Amniotic stem cell (primary cell): ENCODE results near the gene GSE1.

Source experiments
- DNase-seq: peaks from one replicate; lab custom pipeline; 2025; lab: John Stamatoyannopoulos, UW

The GSE1 gene

DNA sequence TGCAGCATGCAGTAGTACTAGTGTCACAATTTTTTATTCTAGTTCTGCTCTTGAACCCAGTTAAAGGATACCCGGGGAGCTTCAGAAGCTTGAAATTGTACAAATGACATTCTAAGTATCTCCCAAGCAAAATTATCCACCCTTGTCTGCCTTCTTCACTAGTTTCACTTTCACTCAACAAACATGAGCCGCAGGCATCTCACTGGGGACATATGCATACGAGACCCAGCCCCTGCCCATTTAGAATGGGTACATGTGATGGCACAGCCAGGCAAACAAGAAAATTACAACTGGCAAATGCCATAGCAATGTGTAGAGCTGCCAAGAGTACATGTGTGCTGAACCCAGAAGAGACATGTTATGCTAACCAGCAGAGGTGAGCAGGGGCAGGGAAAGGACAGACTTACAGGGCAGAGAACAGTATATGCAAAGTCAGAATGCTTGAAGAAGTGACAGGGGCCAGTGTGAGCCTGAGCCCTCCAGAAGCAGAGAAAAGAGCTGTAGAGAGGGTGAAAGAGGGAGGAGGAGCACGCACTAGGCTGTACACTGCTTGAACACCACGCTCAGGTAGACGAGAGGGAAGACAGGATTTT is 67.3 kb downstream of the GSE1 start:
- no peak for DNase-seq

DNA sequence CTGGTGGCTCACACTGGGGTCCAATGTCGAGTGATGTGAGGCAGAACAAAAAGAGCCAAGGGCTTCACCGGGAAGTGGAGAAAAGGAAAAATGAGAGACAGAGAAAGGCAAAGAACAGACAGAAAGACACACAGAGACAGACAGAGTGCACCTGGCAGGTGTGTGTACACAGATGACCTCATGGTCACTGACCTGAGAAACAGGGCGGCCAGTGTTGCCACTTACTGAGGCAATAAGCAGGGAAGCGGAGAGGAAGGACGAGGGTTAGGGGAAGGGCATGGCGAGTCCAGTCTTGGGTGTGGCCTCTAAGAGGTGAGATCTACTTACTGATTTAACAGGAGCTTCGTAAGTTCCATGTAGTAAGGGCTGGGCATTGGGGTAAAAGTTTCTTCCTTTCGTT is 68.1 kb downstream of the GSE1 start:
- DNase-seq = no peak

DNA sequence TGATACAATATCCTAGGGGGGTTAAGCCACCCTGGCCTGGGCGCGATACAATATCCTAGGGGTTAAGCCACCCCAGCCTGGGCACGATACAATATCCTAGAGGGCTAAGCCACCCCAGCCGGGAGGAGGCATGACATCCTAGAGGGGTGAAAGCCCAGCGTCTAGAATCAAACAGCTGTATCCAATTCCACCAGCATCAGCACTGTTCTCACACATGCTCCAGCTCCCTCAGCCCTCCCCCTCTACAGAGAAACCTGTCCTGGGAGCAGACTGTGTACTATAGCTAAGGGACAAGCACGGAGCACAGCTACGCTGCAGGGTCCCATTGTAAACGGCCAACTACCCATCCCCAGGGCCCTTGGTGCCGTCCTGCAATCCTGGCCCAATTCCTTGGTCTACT is 69.4 kb downstream of the GSE1 start:
- no peak for DNase-seq

DNA sequence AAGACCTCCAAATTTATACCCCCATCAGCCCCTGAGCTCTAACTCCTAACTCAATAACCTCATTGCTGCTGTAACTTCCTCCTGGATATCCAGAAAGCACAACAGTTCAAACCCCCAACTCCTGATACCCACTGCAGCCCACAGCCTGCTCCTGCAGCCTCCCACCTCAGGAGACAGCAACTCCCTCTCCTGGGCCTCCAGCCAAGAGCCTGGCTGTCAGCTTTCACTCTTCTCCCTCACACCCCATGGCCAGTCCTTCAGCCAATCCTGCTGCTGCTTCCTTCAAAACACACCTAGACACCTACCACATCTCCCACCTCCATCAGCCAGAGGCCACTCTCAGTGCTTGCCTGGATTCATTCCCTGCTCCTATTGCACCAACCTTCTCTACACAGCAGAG is 70.2 kb downstream of the GSE1 start:
- DNase-seq = no peak

DNA sequence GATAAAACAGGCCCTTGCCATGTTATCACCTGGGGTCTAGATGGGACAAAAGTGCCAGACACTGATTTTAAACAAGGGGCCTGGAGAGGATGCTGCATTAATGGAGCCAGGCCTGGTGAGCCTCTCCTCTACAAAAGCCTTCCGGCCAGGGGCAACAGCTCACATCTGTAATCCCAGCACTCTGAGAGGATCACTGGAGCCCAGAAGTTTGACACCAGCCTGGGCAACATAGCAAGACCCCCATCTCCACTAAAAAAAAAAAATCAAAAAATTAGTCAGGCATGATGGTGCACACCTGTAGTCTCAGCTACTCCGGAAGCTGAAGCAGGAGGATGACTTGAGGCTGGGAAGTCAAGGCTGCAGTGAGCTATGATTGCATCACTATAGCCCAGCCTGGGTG is 72.1 kb downstream of the GSE1 start:
- DNase-seq = no peak

DNA sequence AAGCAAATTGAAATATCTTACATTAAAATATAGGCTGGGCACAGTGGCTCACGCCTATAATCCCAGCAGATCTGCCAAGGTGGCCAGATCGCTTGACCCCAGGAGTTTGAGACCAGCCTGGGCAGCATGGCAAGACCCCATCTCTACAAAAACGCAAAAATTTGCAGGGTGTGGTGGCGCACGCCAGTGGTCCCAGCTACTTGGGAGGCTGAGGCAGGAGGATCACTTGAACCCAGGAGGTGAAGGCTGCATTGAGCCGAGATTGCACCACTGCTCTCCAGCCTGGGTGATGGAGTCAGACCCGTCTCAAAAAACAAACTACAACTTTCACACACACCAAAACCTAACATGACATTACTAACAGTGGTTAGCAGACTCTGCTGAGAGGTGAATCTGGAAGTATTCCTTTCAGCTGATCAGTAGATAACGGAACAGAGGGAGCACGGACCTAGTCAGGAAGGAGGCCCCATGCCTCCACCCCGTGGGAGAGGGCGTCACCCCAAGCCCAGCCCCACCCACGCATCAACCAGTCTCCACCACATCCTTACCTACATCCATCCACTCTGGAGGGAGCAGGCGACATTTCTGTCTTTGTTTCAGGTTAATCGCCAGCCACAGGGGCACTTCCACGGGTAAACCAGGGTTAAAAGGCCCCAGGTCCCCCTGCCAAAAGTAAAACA is 73.9 kb downstream of the GSE1 start:
- no peak for DNase-seq

DNA sequence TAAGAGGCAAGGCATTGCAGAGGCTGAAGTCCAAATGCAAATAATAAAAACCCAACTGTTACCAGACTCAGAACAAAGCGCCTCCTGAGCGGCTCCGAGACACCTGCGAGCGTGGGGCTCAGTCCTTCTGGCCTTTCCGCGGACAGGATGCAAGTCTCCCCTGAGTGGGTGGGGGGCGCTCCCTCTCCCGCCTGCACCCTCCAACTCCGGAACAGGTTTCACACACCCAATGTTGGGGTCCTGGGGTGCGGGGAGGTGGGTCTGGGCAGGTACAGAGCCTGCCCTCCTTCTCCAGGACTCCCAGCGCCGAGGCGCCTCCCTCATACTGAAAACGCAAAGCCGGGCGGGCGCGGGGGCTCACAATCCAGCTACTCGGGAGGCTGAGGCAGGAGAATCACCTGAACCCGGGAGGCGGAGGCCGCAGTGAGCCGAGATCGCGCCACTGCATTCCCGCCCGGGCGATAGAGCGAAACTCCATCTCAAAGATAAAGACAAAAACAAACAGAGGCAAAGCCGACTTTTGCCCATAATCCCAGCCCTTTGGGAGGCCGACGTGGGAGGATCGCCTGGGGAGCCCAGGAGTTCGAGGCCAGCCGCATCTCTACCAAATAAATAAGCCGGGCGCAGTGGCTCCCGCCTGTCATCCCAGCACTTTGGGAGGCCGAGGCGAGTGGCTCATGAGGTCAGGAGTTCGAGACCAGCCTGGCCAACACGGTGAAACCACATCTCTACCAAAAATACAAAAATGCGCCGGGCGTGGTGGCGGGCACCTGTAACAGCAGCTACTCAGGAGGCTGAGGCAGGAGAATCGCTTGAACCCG is 74.7 kb downstream of the GSE1 start:
- no peak for DNase-seq

DNA sequence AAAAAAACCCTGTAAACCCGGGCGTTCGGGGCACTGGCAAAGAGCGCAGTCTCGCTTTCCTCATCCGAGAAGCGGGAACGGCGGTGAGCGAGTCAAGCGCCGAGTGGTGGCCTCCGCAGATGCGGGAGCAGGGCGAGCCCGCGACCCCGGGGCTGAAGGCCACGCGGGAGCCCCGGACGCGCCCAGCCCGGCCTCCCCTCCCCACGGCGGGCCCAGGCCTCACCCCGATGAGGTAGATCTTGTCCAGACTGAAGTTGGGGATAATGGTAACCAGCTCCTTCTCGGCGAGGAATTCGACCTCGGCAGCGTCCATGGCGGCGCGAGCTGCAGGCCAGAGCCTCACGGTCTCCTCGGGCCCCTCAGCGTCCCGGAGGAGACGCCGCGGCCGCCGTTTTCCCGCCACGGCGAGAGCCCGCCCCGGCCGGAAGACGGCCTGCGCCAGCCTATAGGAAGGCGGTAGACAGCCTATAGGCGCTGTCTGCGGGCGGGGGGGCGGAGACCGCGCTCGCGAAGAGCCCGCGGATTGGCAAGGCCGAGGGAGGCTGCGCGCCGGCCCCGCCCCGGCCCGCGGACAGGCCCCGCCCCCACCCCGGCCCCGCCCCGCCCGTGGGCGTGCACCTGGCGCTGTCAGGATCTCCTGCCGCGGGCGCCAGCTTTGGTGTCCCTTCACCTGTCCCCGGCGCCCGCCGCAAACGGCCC is 75.6 kb downstream of the GSE1 start, which contains the start of gene GINS2:
Gene GINS2 (minus strand): TSS at position 369 of the 699 bp plus-strand sequence. CDS start 56 bp downstream, at position 313.
- DNase-seq = peak; percentile 54

DNA sequence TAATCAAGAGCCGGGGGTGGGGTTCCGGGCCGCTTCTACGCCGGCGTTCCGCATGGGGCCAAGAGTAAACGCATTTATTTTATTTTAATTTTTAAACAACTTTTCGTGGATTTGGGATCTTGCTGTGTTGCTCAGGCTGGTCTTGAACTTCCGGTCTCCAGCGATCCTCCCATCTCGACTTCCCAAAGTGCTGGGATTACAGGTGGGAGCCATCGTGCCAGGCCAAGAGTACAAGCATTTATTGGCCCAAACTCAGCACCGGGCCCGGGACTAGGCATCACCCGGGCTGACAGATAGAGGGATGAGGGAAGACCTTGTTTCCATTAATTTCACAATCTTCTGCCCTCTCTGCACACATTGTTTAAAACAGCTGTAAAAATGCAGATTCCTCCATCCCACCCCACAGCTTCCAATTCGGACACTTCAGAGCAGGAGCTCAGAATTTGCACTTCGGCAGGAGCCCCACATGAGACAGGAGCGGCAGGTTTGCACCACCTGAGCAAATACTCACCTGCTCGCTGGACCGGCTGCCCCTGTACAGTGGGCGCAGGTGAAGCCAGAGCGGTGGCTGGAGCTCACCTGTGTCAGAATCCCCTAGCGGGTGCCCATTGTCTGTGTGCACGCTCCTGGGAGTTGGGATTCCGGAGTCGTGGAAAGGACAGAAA is 76.3 kb downstream of the GSE1 start:
- no peak for DNase-seq

DNA sequence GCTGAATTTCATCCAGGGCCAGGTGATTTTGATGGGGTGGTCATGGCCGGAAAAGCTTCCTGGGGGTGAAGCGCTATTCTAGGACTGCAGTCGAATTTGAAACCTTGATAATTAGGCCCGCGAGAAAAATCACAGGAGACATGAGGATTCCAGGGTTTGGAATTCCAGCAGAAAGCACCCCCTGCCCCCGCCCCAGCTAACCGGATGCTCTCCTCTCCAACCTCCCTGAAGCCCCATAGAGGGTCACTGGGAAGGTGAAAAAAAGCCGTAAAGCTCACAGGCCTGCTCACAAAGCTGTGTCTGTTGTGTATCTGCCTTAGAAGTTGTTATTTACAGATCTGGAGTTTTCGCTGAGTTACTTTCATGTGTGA is 76.8 kb downstream of the GSE1 start:
- DNase-seq = no peak

DNA sequence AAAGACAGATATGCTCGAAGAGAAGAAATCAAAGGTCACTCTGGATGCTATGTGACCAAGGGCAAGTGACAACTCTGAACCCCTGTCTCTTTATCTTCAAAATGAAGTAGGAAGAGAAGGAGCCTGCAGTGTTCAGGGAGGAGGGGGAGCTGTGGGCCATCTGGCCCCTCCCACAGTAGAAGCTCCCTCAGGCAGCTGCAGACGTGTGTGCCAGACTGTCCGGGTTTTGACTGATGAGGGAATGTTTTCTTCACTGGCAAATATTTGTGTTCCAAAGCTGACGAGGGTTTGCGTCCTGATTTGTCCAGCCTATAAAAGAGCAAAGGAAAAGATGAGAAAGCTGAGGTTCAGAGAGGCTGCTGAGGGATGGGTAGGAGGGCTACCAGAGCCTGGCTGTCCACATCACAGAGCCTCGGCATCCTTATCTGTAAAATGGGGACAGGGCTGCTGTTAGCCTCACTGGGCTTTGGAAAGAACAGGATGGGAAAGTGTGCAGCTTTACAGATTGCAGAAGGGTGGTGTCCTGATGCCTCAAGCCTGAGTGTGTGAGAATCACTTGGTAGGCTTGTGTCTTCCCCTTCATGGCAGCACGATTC is 77.4 kb downstream of the GSE1 start:
- no peak for DNase-seq

DNA sequence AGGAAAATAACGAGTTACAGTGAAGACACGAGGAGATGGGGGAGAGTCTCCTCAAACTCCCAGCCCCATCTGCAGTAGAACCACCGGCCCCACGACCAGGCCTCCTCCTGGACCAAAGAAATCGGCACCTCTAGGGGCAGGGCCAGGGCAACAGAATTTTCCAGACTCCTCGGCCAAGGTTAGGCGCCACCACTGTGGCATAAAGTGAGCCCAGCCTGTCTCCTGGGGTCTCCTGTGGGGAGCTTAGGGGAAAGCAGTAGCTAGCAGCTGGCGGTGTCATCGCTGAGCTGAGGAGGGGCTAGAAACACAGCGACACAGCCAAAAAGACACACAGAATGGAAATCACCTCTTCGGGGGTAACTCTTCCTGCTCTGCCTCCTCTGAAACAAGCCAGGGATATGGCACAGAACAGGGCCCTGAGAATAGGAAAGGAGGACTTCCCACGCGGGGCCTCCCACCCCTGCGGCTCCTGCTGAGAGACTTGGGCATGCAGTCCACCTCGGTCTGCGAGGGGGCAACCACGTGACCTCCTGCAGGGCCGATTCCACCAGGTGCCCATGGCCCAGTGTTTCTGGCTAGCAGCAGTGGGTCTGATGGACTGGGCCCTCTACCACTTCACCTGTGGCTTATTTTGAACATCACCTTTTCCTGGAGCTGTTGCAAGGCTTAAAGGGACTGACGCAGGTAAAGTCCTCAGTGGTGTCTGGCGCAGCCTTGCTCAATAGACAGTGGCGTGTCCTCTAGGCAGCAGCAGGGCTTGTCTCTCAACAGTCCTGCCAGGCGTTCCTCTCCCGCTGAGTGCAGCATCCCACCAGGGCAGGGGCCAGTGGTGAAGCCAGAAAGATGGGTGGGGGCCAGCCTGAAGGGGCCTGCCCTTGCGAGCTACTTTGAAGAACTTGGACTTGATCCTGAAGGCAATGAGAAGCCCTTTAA is 82.3 kb downstream of the GSE1 start:
- DNase-seq = no peak

DNA sequence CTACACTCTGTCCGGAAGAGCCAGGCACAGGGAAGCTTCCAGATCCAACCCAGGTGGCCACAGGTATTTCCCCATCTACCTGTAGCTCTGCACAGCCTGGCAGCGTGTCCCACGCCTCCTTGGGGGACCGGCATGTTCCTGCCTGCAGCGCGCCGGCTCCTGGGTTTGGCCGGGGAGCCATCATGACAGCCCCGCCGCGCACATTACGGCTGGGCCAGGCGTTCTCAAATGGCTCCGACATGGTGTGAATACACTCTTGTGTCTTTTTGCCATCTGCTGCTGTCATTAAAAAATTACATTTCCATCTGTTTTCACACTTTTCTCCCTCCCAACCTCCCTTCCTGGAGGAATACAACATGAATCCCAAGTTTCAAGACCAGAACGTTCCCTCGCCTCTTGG is 83.7 kb downstream of the GSE1 start:
- no peak for DNase-seq

DNA sequence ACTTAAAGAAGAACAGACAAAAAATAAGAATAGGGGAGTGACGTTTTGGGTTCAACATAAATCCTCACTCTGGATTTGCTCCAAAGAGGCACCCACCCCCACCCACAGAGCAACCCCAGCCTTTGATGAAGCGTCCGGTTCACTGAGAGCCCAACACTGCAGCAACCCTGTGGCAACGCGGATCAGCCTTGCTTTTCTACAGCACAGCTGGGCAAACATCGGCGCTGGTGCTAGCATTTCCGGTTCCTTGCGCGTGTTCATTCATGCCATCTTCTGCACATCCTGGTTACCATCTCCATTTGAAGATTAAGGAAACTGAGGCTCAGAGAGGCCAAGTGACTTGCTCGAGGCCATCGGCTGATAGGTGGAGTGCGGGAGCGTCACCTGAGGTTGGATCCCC is 84.3 kb downstream of the GSE1 start:
- DNase-seq = no peak

DNA sequence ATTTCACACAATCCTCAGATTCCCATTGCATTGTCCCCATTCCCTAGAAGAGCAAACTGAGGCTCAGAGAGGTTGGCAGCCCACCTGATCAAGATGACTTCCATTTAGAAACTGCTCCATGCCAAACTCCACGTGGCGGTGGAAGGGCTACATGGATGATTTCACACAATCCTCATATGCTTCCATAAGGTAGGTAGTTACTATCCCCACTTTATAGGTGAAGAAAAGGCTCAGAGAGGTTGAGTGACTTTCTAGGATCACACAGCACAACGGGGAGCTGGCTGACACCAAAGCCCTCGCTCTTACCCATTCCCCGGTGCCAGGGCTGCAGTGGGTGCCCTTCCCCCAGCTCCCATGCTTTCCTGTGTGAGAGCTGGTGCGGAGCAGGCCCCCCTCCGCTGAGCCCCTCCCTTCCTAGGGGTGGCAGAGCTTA is 85.4 kb downstream of the GSE1 start:
- no peak for DNase-seq

DNA sequence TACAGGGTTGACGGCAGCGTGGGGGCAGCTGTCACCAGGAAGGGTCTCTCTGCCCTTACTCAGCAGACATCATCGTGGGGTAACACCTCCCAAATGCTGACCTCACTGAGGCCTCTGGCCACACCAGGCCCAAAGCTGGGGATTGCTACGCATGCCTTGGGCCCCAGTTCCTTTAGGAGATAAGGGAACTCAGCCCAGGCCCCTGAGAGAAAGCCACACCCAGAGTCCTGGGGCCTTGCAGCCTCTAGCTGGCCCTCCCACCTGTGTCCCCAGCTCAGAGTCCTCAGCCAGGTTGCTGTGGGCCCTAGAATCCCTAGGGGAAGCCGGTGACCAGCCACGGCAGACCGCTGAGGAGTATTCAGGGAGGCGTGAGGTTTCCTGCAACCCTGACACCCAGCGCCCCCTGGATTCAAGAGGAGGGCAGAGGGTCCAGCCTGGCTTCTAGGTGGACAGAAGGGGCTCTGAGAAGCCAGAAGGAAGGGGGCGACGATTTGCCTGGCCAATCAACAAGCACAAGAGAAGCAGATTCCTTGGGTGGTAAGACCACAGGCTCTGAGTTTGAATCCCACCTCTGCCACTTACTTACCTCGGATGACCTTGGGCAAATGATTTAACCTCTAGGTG is 85.9 kb downstream of the GSE1 start:
- DNase-seq = no peak

DNA sequence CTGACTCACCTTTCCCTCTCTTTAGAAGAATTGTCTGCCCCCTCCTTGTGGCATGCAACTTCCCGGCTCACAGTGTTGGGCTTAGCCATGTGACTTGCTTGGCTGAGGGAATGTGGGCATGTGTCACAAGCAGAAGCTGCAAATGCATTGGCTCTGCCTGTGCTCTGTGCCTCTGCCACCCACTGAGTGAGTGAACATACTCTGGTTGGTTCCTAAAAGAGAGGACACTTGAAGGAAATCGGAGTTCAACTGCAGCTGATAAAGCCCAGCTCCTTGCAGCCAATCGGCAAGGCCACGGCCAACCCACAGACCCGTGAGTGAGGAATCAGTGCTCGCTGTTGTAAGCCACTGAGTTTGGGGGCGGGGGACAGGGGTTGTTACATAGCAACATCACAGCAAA is 86.5 kb downstream of the GSE1 start:
- DNase-seq = no peak

DNA sequence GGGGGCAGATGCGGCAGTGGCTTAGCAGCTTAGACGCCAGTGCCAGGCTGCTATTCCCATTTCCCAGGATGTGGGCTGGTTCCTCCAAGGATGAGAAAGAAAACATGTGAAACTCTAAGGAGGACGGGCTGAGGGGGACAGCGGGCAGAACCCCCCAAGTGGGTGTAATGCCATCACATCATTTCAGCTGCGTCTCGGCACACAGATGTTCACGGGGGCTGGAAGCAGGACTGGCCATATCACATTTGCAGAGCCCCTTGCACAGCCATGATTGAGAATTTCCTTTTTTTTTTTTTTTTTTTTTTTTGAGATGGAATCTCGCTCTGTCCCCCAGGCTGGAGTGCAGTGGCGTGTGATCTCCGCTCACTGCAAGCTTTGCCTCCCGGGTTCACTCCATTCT is 90.9 kb downstream of the GSE1 start:
- DNase-seq = no peak

DNA sequence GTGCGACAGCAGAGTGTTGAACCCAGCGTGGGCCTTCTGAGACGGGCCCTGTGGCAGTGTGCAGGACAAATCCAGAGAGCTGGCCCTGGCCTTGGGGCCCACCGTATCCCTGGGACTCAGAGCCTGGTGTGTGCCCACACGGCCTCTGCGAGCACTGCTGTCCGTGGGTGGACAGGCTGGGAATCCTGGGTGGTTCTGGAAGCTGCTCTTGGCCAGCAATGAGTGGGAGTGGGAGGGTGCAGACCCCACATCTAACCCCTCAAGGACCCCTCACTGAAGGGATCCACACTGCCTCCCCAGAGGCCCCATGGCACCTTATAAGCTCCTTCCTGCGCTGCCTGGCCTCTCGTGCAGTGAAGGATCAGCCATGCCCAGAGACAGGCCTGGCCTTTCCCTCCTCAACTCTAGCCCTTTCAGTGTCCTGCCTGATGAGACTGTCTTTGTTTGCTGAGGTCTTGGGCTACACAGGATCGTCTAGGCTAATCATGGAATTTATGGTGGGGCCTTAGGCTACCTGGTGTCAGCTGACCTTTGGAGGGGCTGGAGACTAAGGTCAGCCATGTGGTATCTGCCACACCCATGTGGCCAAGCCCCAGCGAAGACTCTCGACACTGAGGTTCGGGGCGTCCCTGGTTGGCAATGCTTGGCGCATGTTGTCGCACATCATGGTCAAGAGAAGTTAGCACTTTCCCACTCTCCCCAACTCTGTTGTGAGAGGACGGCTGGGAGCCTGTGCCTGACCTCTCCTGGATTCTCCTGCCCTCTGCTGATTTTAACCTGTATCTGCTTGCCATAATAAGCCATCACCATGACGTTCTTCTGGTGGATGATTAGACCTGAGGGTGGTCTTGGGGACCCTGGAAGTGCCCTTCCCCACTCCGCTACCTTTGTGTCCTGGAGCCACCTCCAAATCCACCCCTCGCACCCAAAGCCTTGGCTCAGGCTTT is 92.1 kb downstream of the GSE1 start:
- DNase-seq = no peak
